Suppressor macrophage (primary cell): ENCODE results near the gene ZMPSTE24.

Experiments used
- DNase-seq, 4 experiments: peaks; one replicate each; pipeline ENCODE4 v3.0.0-alpha.2; 2020 to 2022

Gene ZMPSTE24

DNA sequence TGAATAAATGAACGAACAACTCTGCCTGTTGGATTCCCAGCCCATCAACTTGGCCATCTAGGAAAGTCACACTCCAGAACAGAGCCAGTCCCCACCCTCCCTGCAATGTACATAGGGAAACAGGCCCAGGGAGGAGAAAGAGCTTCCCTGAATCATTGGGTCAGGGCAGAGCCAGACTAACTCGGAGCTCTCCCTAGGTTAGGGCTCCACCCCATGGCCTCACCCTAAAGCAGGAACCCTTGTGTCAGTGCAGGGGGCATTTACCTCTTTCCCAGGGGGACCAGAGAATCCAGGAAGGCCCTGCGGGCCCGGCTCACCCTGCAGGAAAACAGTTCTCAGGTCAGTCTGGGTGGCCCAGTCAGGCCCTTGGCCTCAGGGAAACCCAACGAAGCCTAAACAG is 47.4 kb downstream of the ZMPSTE24 start:
- no peak for DNase-seq

DNA sequence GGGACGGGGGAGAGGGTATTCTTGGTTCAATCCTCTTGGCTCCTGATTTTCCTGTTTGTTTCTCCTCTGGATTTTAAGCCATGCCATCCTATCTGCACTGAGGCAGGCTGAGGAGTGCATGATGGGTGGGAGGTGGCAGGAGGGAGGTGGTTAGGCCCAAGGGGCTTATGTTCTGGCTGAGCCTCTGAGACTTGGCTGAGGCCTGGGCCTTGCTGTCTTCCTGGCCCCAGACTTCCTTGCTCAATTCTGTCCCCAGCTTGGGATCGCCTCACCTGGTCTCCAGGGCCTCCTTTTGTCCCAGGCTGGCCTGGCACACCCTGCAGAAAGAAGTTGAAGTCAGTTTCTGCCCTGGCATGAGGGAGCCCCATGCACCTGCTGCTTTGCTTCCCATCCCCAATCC is 47.8 kb downstream of the ZMPSTE24 start:
- no peak for DNase-seq

DNA sequence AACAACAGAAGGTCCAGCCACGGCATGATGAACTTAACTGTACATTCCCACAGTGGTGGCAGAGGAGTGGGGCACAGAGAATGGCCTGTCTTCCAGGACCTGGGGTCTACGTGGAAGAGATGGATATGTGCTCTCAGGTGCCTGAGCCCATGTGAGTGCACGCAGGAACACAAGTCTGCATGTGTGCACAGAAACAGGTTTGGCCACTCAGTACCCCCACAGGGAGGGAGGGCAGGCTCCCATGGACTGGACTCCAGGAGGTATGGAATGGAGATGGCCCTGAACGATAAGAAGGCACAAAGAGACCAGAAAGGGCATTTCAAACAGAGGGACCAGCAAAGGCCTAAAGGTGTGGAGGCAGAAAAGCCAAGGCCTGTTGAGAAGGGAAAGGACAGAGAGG is 48.3 kb downstream of the ZMPSTE24 start:
- no peak for DNase-seq

DNA sequence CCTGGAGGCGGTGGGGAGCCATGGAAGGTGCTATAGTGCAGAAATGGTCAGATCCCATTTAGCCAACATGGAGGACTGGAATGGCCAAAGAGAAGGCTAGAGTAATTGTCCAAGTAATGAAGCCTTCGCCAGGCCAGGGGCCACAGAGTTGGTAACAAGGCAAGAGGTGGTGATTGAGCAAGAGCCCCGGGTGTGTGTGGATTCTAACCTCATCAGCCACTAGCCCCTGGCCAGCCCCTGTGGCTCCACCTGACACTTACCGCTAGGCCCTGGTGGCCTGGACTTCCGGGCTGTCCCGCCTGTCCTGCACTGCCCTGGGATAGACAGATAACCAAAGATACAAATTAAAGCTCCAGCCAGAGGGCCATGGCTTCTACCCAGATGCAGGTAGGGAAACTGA is 49.1 kb downstream of the ZMPSTE24 start:
- no peak for DNase-seq

DNA sequence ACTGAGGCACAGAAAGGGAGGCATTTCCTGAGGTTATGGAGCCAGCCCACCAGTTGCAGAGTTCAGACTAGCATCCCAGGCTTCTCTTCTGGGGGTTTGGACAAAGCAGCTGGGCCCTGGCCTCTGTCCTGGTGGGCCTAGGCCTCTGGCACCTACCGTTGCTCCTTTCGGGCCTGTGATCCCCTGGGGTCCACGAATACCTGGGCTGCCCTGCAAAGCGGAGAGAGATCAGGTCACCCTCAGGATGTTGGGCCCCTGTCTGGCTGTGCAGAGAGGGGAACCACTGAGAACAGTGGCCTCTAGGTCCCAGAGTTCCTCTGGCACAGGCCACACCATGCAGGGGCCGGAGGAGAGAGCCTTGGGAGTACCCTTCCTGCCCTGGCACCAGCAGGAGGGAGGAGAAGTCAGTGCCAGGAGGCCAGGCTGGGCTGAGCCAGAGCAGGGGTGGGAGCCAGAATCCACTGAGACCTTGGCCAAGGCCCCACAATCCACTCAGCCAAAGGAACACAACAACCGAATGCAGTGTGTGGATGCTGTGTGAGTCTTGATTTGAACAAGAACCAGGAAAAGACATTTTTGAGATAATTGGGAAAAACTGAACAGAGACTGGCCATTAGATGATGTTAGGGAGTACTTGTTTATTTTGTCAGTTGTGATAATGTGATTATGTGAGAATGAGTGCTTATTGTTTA is 50.1 kb downstream of the ZMPSTE24 start:
- no peak for DNase-seq

DNA sequence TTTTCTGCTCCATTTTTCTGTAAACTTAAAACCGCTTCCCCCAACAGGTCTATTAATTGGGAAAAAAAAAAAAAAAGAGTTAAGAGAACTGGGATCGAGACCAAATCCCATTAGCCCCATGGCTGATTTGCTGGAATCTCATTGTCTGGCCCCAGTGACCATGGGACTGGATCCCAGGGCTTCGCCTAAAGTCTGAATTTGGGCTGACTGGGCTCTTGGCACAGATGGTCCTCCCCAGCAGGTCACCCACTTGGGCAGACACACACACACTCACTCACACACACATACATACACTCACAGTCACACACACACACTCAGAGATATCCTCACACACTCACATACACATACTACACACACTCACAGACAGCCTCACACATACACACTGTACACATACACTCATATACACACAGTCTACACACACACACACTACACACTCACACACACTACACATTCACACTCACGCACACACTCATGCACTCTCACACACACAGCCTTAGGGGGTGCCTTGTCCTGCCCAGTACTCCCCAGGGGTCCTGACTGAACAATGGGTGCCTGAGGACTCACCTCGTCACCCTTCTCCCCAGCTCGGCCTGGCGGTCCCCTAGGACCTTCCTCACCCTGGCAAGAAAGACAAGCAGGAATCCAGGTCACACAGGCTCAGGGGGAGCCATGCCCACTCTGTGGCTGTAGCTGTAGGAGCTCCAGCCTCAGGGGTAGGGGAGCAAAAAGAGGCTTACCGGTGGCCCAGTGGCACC is 51.5 kb downstream of the ZMPSTE24 start:
- DNase-seq = no peak

DNA sequence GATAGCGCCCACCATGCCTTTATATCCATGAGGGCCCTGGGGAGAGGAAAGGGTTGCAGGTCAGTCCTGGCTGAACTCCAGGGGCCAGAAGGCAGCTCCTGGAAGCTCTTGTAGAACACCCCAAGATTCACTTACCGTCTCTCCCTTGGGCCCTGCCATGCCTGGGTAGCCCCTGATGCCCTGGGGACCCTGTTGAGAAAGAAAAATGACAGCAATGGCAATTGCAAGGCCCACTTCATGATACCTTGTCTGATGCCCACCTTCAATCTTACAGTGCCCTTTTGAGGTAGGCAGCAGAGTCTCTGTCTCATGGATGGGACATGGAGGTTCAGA is 52.1 kb downstream of the ZMPSTE24 start:
- DNase-seq = no peak

DNA sequence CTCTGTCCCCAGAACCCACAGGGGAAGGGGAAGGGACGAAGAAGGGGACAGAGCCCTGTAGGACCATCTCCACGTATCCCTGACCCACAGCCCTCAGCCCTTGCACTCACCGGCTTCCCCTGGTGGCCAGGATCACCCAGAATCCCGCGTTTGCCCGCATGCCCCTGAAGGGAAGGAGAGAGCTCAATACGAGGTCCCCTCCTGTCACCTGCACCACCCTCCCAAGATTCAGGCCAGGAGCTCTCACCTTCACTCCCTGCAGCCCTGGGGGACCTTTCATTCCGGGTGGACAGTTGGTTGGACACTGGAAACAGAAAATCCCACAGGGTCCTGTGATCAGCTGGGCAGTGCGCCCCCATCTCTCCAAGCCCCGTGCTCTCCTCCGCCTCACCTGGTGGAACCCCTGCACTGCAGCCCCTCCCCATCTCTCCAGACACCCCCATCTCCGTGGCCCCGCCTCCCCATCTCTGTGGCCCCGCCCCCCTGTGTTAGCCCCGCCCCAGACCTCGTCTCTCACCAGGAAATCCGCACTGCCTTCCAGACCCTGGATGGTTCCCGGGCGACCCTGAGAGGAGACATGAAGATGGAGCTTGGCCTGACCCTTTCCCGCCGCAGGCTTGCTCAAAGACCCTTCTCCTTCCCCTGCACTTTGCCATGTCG is 53.1 kb downstream of the ZMPSTE24 start:
- no peak for DNase-seq

DNA sequence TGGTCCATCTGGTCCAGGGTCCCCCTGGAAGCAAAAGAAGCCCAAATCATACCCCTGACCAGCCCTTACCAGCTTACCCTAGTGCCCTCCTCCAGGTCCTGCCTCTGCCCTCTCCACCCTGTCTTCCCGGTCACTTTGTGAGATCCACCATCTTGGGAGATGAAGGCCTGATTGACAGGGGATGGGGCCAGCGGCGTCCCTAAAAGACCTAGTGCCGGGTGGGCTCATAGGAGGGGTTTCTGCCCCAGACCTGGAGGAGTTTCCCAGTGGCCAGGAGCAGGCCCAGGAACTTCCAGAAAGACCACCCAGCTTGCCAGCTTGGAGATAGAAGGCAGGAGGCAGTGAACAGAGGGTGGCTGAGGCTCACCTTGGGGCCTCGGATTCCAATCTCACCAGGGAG is 53.7 kb downstream of the ZMPSTE24 start:
- DNase-seq = no peak

DNA sequence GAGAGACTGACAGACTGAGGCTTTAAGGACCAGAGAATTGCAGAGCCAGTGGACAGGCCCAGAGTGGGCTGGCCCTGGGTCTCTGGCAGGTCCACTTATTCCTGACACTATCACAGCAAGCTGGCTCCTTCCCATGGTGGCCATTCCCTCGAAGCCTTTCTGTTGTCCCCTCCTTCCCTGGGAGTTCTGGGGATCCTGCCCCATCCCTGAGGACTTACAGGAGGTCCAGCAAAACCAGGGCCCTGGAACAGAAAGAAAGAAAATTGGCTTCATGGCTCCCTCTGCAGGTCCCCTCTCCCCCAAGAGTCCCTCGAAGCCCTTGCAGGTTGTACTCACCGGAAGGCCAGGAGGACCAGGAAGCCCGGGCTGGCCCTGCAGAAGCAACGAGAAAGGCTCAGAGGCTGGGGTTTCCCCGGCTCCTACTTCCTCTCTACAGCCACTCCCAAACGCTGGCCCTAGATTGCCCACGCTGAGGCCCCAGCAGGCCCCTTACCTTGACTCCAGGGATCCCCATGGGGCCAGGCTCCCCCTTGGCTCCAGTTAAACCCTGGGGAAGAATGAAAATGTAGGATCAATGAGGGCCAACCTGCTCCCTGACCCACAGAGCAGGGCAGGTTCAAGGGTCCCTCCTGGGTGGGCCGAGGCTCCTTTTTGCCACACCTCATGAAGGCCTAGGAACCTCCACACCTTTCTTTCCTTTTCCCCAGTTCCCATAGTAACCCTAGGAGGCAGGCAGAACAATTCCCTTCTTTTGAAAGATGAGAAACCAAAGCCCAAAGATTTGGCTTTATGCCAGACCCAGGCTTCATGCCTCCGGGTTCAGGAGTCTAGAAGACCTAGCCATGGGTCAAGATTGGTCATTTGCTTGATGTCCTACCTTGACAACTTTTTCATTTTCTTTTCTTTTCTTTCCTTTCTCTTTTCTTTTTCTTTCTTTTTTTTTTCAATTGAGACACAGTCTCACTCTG is 54.5 kb downstream of the ZMPSTE24 start:
- peak; percentile 77 to 91 (median 86) for DNase-seq

DNA sequence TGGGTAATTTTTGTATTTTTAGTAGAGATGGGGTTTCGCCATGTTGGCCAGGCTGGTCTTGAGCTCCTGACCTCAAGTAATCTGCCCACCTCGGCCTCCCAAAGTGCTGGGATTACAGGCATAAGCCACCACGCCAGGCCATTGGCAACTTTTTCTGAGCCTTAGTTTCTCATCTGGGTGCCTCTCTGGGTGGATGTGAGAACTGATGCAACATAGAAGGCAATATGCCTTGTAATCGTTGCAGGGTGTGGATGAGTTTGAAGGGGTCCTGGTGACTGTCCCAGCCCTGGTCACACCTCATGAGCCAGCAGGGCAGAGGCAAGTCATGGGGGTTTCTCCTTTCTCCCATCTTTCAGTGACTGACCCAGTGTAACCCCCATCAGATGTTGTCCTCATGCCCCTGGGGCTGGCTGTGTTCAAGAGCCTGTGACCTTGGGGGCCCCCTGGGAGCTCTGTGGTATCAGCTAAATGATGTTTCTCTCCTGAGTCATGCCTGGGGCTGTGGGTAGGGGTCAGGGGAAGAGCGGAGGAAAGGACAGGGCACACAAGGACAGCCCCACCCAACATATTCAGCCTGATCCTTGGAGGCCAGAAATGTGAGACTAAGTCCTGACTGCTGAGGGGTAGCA is 55.4 kb downstream of the ZMPSTE24 start:
- DNase-seq = no peak

DNA sequence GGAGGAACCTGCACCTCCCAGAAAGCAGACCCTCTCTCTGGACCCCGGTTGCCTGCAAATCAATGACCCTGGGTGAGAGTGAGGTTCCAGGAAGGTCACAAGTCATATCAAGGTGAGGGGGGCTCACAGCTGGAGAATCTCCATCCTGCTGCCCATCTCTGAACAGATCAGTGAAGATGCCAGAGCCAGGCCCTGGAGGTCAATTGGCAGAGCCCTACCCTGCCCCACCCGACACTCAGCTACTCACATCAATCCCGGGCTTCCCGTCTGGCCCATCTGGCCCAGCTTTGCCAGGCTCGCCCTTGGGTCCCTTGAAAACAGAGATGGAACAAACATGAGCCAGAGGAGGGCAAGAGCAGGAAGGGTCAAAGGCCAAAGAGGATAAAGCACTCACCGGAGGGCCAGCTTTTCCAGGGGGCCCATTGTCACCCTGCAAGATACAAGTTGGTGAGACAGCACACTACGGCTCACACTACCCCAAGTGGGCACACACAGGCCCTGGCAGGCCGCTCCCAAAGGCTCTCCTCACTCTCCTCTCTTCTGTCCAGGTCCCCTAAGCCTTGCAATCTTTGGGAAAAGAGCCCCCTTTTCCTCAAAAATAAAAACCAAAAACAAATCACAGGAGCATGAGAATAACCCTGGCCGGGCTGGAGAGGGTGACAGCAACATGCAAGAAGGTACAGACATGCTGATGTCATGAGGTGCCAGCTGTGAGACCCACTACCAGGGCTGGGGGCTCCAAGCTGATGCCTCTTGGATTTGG is 56.1 kb downstream of the ZMPSTE24 start:
- DNase-seq = no peak

DNA sequence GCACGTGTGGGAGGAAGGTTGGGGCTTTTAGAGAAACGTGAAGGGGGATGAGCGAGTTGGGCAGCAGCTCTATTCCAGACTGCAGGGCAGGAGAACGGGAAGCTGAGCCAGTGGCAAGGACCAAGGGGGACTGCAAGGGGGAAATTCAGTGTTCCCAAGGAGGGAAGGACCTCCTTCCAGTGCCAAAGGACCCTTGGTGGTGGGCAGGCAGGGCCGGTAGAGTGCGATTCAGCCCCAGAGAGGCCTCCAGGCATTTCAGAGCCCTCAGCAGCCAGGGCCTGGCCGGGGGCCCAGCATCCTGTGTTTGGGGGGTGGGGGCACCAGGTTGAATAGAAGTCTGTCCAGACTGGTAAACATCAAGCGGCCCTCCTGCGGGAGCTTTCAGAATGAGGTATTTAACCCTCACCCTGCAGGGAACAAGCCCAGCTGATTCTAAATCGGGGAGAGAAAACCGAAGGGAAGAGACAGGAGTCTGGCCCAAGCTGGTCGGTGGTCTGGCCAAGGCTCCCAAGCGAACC is 56.7 kb downstream of the ZMPSTE24 start:
- no peak for DNase-seq

DNA sequence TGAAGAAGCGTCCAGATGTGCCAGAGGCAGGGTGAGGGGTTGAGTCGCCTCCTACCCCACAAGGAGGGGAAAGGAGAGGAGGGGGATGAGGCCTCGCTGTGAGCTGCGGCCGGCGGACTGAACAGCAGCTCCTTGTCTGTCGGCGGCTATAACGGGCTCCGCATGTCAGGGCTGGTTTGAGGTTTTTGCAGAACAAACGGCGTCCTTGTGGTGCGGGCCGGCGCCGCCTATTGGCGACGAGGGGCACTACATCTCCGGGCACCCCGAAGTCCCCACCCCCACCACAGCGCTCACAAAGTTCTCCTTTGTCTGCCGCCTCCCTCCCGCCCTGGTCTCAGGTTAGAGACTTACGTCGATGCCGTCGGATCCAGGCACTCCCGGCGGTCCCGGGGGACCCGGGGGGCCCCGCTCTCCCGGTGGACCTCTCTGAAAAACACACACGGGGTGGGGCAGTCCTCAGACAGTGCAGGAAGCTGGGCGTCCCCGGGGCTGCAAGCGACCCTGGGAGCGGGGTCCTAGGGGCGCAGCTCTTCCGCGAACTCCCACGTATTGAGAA is 57.3 kb downstream of the ZMPSTE24 start:
- DNase-seq = peak; percentile 83 to 93 (median 90)

DNA sequence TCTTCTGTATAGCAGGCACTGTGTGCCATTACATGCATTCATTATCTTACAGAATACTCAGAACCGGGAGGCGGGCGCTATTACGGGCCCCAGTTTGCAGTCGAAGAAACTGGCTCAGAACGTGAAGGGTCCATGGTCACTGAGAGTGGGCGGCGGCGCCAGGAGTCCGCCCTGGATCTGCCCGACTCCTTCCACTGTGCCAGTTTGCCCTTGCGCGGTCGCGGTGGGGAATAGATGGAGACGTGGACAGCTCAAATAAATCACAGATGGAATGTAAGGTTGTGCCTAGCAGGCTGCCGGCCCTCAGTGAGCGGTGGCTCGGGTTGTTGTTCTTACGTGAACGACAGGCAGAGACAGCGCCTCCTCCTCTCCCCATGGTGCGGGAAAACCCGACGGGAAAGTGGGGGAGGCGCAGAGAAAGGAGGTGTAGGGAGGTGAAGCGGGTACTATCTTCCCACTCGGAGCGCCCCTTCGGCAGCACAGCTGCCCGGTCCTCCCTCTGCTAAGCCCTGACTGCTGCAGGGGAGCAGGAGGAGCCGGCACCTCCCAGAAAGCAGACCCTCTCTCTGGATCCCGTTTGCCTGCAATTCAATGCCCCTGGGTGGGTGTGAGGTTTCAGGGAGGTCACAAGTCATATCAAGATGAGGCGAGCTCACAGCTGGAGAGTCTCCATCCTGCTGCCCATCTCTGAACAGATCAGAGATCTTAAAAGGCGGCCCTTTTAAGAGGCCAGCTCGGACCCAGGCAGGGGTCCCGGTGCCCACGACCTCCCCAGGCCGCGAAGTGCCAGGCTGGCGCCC is 58.0 kb downstream of the ZMPSTE24 start:
- peak in 2 of 4 experiments; percentile 23 to 27 for DNase-seq

DNA sequence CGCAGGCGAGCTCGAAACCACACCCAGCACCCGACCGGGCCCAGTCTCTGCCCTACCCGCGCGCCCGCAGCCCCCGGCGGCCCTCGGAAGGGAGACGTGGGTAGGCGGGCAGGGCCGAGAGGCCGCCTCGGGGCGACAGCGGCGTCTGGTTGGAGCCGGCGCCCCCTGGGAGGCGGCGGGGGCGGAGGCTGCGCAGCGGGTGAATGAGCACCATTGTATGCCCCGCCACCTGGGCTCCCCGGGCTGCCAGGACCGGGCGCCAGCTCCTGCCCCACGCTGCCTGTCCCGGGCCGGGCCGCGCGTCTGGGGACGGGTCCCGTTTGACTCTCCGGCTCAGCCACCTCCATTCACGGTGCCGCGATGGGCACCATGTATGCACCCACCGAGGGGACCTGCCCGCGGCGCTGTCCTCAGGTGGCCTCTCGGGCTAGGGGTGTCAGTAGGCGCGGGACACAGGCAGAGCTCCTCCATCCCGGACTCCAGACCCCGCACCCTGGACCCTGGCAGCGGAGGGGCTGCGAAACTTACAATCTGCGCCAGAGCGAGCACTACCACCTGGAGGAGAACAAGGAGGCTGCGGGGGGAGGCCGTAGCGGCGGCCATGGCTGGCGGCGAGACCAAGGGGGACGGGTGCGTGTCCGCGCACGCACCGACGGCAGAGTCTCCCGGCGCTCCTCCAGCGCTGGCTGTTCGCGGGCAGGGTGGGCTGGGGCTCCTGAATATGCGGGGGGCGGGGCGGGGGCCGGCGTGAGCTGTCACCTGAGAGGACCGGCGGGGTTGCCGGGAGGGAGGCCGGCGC is 58.8 kb downstream of the ZMPSTE24 start, which contains the start of gene COL9A2:
TSS of gene COL9A2 (minus strand) at position 692 of the 799 bp plus-strand sequence. CDS start at position 603, 89 bp downstream.
- peak; percentile 9 to 55 (median 28) for DNase-seq

DNA sequence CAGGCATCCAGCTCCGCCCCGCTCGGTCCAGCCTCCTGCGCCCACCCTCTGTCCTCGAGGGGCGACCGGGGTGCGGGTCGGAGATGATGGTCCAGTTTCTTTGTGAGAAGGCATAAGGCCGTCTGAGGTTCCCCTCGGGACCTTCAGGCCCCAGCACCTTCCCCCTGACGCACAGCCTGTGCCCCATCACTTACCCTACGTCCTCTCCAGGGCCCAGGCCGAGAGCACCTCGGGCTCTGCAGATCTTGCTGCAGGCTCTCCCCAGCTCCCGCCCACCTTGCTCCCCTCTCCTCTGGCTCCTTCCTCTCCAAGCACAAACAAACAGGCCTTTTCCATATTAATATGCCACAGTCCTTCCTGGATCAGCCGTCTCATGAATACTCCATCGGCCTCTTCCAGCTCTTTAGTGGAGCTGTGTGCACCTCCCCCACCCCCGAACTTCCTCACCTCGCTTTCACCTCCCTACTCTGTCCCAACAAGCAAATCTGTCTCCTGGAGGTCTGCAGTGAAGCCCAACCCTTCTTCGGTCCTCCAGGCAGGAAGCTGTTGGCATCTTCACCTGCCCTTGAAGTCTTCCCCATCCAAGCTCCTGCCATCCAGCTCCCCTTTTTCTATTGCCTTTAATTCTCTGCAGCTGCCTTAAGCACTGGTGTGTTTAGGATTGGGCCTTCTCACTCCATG is 59.5 kb downstream of the ZMPSTE24 start:
- no peak for DNase-seq

DNA sequence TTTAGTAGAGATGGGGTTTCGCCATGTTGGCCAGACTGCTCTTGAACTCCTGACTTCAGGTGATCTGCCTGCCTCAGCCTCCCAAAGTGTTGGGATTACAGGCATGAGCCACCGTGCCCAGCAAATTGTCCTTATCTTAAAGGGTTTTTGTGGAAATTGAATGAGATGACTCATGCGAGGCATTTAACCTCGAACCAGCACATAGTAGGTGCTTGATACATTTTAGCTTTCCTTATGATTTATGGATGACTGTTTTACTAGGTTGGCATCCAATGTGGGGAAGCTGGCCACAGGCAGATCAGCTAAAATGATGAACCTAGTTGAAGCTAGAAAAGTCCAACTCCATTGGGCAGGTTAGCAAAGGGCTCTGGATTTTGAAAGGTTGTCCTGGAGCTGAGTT is 60.4 kb downstream of the ZMPSTE24 start:
- DNase-seq = no peak
